Activated naive CD4-positive, alpha-beta T cell treated with anti-CD3 and anti-CD28 coated beads for 36 hours (primary cell): ENCODE results near the gene RPL31. TPM values are rescaled to one million over a fixed set of nuclear protein-coding genes. Genes with fewer than 3 reads are reported as not detected.
"Not testable (repeated sequence)": the region's sequence is repeated elsewhere in the genome, so short reads cannot be mapped to it uniquely, and the experiment has no call there.

Source experiments
- CTCF ChIA-PET: fragments of 350-600 bp; sonication (Branson Sonifier 250); formaldehyde crosslinking; loops from one replicate; lab custom pipeline; 2021; ENCODE audit warnings: antibody characterized with exemption; lab: Charles Lee
- DNase-seq: peaks from one replicate; pipeline ENCODE4 v3.0.0-alpha.2; 2020
- H3K27ac Mint-ChIP-seq: one replicate; pipeline ENCODE4 v1.8.0; 2021; ENCODE audit warnings: mild to moderate bottlenecking, mixed read lengths
- H3K27me3 Mint-ChIP-seq: one replicate; pipeline ENCODE4 v1.8.0; 2021; ENCODE audit warnings: low read depth, mixed read lengths
- H3K36me3 Mint-ChIP-seq: one replicate; pipeline ENCODE4 v1.8.0; 2021; ENCODE audit warnings: low read depth, mixed read lengths
- H3K4me1 Mint-ChIP-seq: one replicate; pipeline ENCODE4 v1.8.0; 2021; ENCODE audit warnings: low read depth, mixed read lengths
- H3K4me3 Mint-ChIP-seq: one replicate; pipeline ENCODE4 v1.8.0; 2021; ENCODE audit warnings: mild to moderate bottlenecking, moderate library complexity, mixed read lengths
- H3K9me3 Mint-ChIP-seq: one replicate; pipeline ENCODE4 v1.8.0; 2021; ENCODE audit warnings: mixed read lengths
- intact Hi-C: fragments of 100-400 bp; cut with micrococcal nuclease; formaldehyde crosslinking; loops from one replicate; pipeline ENCODE4 v1.15.1; 2023
- total RNA-seq, 2 experiments: library from RNA; stranded (reverse); gene quantifications; one replicate each; pipeline ENCODE4 v1.2.3, GENCODE V29; 2021

RPL31 gene
- total RNA-seq, 2 experiments from 2014 or later, result 2,225 to 2,255 TPM

- Mint-ChIP-seq H3K4me3 (no peak overlapping the region), H3K27ac (no peak overlapping the region), H3K9me3 (no peaks in the 10 kb centered on the region), H3K36me3 (no peaks in the 10 kb centered on the region), H3K27me3 (no peaks in the 10 kb centered on the region), H3K4me1 (no peaks in the 10 kb centered on the region)
- CTCF ChIA-PET, result interaction anchor here (0.9 to 4.1 kb wide), 3 partner anchors 111 to 171 kb away, joined by 5 to 52 read pairs (median 8); no protein-coding TSS in a partner anchor
- peak; percentile 61 for DNase-seq
- intact Hi-C loops, result loop anchor here (1.0 kb wide), 2 partner anchors 114 to 167 kb away; no protein-coding TSS in a partner anchor
These were observed 36.6 kb downstream of the RPL31 start for GRCh38 chr2:101038455-101039255.

DNA sequence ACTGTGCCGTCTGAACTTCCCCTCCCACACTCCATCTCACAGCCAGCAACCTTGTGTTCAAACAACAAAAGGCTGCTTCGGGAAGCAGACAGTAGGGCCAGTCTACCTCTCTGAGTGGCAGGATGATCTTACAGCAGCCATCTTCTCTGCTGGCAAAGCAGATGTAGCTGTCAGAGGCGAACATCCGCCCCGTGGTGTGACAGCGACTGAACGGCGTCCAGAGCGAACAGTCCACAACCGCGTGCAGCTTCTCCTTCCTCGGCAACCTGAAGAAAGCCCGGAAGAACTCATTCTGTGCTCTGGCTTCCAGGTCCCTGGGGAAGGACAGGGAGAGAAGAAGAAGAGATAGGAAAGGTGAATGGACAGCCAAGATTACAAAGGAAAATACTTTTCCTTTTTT, 38.0 kb downstream of the RPL31 start:
- intact Hi-C loops, result no loop called here
- Mint-ChIP-seq H3K36me3 (no peaks in the 10 kb centered on the region), H3K4me3 (no peak overlapping the region), H3K4me1 (no peaks in the 10 kb centered on the region), H3K27me3 (no peaks in the 10 kb centered on the region), H3K9me3 (no peaks in the 10 kb centered on the region), H3K27ac (no peak overlapping the region)
- no peak for DNase-seq
- CTCF ChIA-PET, result interaction anchor here (1.3 kb wide), 1 partner anchor 165 kb away, joined by 6 read pairs; no protein-coding TSS in a partner anchor

- Mint-ChIP-seq H3K9me3 (no peaks in the 10 kb centered on the region), H3K36me3 (no peaks in the 10 kb centered on the region), H3K4me1 (no peaks in the 10 kb centered on the region), H3K27ac (no peak overlapping the region), H3K27me3 (no peaks in the 10 kb centered on the region), H3K4me3 (no peak overlapping the region)
- CTCF ChIA-PET, result no interaction called here
- intact Hi-C loops, result no loop called here
- no peak for DNase-seq
These were observed 38.7 kb downstream of the RPL31 start for GRCh38 chr2:101040761-101041160.

- intact Hi-C loops, result no loop called here
- H3K4me1 Mint-ChIP-seq, result no peaks in the 10 kb centered on the region
- no peak for DNase-seq
- CTCF ChIA-PET, result interaction anchor here (0.6 kb wide), 2 partner anchors 9 to 99 kb away, joined by 3 read pairs; no protein-coding TSS in a partner anchor
- no peaks in the 10 kb centered on the region for H3K9me3 Mint-ChIP-seq
- H3K4me3 Mint-ChIP-seq, result no peak overlapping the region
- H3K36me3 Mint-ChIP-seq, result no peaks in the 10 kb centered on the region
- no peak overlapping the region for H3K27ac Mint-ChIP-seq
- no peaks in the 10 kb centered on the region for H3K27me3 Mint-ChIP-seq
These were observed 39.3 kb downstream of the RPL31 start for GRCh38 chr2:101041413-101041812.

- intact Hi-C loops, result no loop called here
- DNase-seq, result no peak
- H3K4me1 Mint-ChIP-seq, result no peaks in the 10 kb centered on the region
- no peak overlapping the region for H3K27ac Mint-ChIP-seq
- no peaks in the 10 kb centered on the region for H3K27me3 Mint-ChIP-seq
- no peaks in the 10 kb centered on the region for H3K9me3 Mint-ChIP-seq
- CTCF ChIA-PET, result interaction anchor here (1.0 to 1.3 kb wide), 3 partner anchors 10 to 160 kb away, joined by 3 to 6 read pairs (median 3); no protein-coding TSS in a partner anchor
- peaks cover 2% of the 10 kb centered on the region for H3K36me3 Mint-ChIP-seq
- no peak overlapping the region for H3K4me3 Mint-ChIP-seq
These were observed 43.2 kb downstream of the RPL31 start for GRCh38 chr2:101045330-101045729.

DNA sequence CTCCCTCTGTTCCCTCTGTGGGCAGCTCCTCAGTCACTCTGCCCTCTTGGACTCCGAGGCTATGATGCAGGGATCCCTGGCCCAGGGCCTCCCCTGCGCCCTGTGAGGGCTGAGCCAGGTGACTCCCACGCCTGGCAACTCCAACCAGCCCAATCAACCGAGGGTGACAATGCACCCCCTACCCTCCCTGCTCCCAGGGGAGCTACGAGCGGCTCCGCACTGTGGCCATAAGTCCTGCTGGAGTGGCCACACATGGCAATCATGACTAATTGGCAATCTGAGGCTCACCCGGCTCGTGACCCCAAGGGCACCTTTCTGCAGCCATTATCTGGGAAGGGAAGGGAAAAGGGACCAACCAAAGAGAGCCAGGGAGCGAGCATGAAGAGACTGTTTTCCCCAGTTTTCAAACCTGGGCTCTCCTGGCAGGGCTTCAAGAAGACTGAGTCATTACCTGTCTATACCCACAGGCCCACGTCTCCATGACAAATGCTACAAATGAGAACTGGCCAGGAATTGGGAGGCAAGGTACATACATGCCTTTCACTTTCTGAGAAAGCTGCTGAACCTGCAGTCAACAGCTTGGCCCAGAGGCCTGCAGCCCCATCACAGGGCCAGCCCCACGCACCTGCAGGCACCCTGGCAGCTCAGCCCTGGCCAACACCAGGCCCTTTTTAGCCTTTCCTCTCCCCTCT, 45.1 kb downstream of the RPL31 start:
- no peaks in the 10 kb centered on the region for H3K4me1 Mint-ChIP-seq
- no peak overlapping the region for H3K27ac Mint-ChIP-seq
- H3K36me3 Mint-ChIP-seq, result peaks cover 2% of the 10 kb centered on the region
- no peaks in the 10 kb centered on the region for H3K9me3 Mint-ChIP-seq
- CTCF ChIA-PET, result interaction anchor here (1.3 kb wide), 1 partner anchor 295 kb away, joined by 3 read pairs; no protein-coding TSS in a partner anchor
- intact Hi-C loops, result no loop called here
- H3K4me3 Mint-ChIP-seq, result no peak overlapping the region
- H3K27me3 Mint-ChIP-seq, result no peaks in the 10 kb centered on the region
- peak; percentile 12 for DNase-seq

- peaks cover 2% of the 10 kb centered on the region for H3K36me3 Mint-ChIP-seq
- H3K9me3 Mint-ChIP-seq, result no peaks in the 10 kb centered on the region
- H3K27ac Mint-ChIP-seq, result no peak overlapping the region
- DNase-seq, result no peak
- no peaks in the 10 kb centered on the region for H3K4me1 Mint-ChIP-seq
- intact Hi-C loops, result no loop called here
- CTCF ChIA-PET, result no interaction called here
- no peak overlapping the region for H3K4me3 Mint-ChIP-seq
- no peaks in the 10 kb centered on the region for H3K27me3 Mint-ChIP-seq
These were observed 45.7 kb downstream of the RPL31 start for GRCh38 chr2:101047774-101048173.

GRCh38 chr2:101048756-101049155, 46.7 kb downstream of the RPL31 start:
- Mint-ChIP-seq H3K36me3 (peaks cover 2% of the 10 kb centered on the region), H3K4me1 (no peaks in the 10 kb centered on the region), H3K9me3 (no peaks in the 10 kb centered on the region), H3K27me3 (no peaks in the 10 kb centered on the region), H3K4me3 (no peak overlapping the region), H3K27ac (no peak overlapping the region)
- CTCF ChIA-PET, result interaction anchor here (0.6 kb wide), 1 partner anchor 148 kb away, joined by 3 read pairs; no protein-coding TSS in a partner anchor
- intact Hi-C loops, result no loop called here
- DNase-seq, result no peak

GRCh38 chr2:101050886-101051285, 48.8 kb downstream of the RPL31 start:
- CTCF ChIA-PET, result interaction anchor here (1.6 kb wide), 2 partner anchors 15 to 103 kb away, joined by 4 read pairs; no protein-coding TSS in a partner anchor
- H3K4me3 Mint-ChIP-seq, H3K36me3 Mint-ChIP-seq, H3K27ac Mint-ChIP-seq, H3K9me3 Mint-ChIP-seq, H3K27me3 Mint-ChIP-seq, intact Hi-C loops, DNase-seq, H3K4me1 Mint-ChIP-seq: not testable (repeated sequence)

GRCh38 chr2:101052147-101052546, 50.1 kb downstream of the RPL31 start:
- H3K4me1 Mint-ChIP-seq, result no peaks in the 10 kb centered on the region
- no peak for DNase-seq

DNA sequence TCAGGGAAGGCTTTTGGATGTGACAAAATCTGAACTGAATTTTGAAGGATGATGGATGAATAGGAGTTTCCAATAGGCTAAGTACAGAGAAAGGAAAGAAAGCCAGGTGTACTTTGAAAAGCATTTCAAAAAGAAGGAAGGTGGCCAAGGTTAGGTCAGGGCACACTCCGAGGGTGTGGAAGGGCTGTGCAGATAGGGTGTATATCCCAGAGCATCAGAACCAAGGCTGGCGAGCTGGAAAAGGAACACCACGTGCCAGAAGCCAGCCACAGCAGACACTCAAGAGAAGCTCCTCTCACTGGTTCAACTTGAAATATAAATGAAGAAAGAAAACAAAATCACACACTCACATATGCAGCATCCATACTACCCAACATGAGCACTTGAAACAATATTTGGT, 51.0 kb downstream of the RPL31 start:
- Mint-ChIP-seq H3K4me1 (no peaks in the 10 kb centered on the region), H3K36me3 (peaks cover 2% of the 10 kb centered on the region), H3K27me3 (no peaks in the 10 kb centered on the region), H3K9me3 (no peaks in the 10 kb centered on the region), H3K27ac (no peak overlapping the region), H3K4me3 (no peak overlapping the region)
- DNase-seq, result no peak
- intact Hi-C loops, result no loop called here
- CTCF ChIA-PET, result interaction anchor here (1.4 kb wide), 1 partner anchor 16 kb away, joined by 3 read pairs; no protein-coding TSS in a partner anchor

More at GRCh38 chr2:101052147-101052546, 50.1 kb downstream of the RPL31 start:
- CTCF ChIA-PET, result interaction anchor here (1.4 kb wide), 1 partner anchor 15 kb away, joined by 3 read pairs; no protein-coding TSS in a partner anchor
- intact Hi-C loops, result no loop called here
- no peak overlapping the region for H3K27ac Mint-ChIP-seq
- peaks cover 2% of the 10 kb centered on the region for H3K36me3 Mint-ChIP-seq
- no peaks in the 10 kb centered on the region for H3K27me3 Mint-ChIP-seq
- H3K4me3 Mint-ChIP-seq, result no peak overlapping the region
- no peaks in the 10 kb centered on the region for H3K9me3 Mint-ChIP-seq
